GM18507 (cell line): ENCODE measurements around the gene GFOD1.
"Not testable (repeated sequence)": the region's sequence is repeated elsewhere in the genome, so short reads cannot be mapped to it uniquely, and the experiment has no call there.

Source experiments
- DNase-seq: peaks from one replicate; pipeline ENCODE4 v3.0.0; 2011; ENCODE audit warnings: low read depth; ENCODE audit not compliant: insufficient read length; ENCODE audit errors: extremely low spot score
- FAIRE-seq: peaks from 2 replicates; lab custom pipeline; 2011; peaks lifted over from hg19 to GRCh38; lab: Jason Lieb, UNC

Gene GFOD1

GRCh38 chr6:13349811-13350506 is 137.4 kb downstream of the GFOD1 start:
- DNase-seq (no peak), FAIRE-seq (no peak)

- FAIRE-seq (no peak), DNase-seq (no peak)
These were observed 138.9 kb downstream of the GFOD1 start for GRCh38 chr6:13348334-13349113.

- FAIRE-seq (no peak), DNase-seq (no peak)
These were observed 141.2 kb downstream of the GFOD1 start for GRCh38 chr6:13346245-13346644.

- FAIRE-seq (no peak), DNase-seq (no peak)
These were observed 144.9 kb downstream of the GFOD1 start for GRCh38 chr6:13342414-13343019.

- DNase-seq (no peak), FAIRE-seq (peak; percentile 59)
These were observed 147.4 kb downstream of the GFOD1 start for GRCh38 chr6:13339863-13340630.

GRCh38 chr6:13338038-13338437 is 149.4 kb downstream of the GFOD1 start:
- DNase-seq = no peak
- no peak for FAIRE-seq

GRCh38 chr6:13336553-13336952 is 150.8 kb downstream of the GFOD1 start:
- FAIRE-seq (peak; percentile 86), DNase-seq (peak; percentile 60)

GRCh38 chr6:13334953-13335352 is 152.4 kb downstream of the GFOD1 start:
- no peak for DNase-seq
- FAIRE-seq = no peak

GRCh38 chr6:13332349-13332706 is 155.1 kb downstream of the GFOD1 start:
- DNase-seq = no peak

GRCh38 chr6:13331516-13332348 is 155.7 kb downstream of the GFOD1 start:
- peak; percentile 62 for FAIRE-seq
- DNase-seq = no peak

More at GRCh38 chr6:13332349-13332706, 155.1 kb downstream of the GFOD1 start:
- FAIRE-seq = no peak

GRCh38 chr6:13328875-13329183 is 158.6 kb downstream of the GFOD1 start:
- DNase-seq (no peak), FAIRE-seq (peak; percentile 12)

GRCh38 chr6:13328076-13328874 is 159.1 kb downstream of the GFOD1 start, which contains the start of gene TBC1D7:
TSS of gene TBC1D7 (minus strand) at chr6:13328537. CDS start at chr6:13326898, 1,639 bp downstream.
- peak; percentile 89 for DNase-seq
- FAIRE-seq = peak; percentile 84

GRCh38 chr6:13327691-13328075 is 159.7 kb downstream of the GFOD1 start:
- FAIRE-seq (no peak), DNase-seq (no peak)

- DNase-seq, FAIRE-seq: not testable (repeated sequence)
These were observed 161.3 kb downstream of the GFOD1 start for GRCh38 chr6:13326031-13326586.

- no peak for DNase-seq
- no peak for FAIRE-seq
These were observed 167.4 kb downstream of the GFOD1 start for GRCh38 chr6:13319891-13320564.

- DNase-seq (no peak), FAIRE-seq (no peak)
These were observed 168.6 kb downstream of the GFOD1 start for GRCh38 chr6:13318821-13319220.

GRCh38 chr6:13315896-13316295 is 171.5 kb downstream of the GFOD1 start:
- DNase-seq = no peak
- no peak for FAIRE-seq

GRCh38 chr6:13314806-13315205 is 172.6 kb downstream of the GFOD1 start:
- no peak for FAIRE-seq

More at GRCh38 chr6:13314806-13315205, 172.6 kb downstream of the GFOD1 start:
- DNase-seq = no peak
